Nephron (organoid): Measurements from ENCODE around the gene STK32B.

Experiments used
- H3K27ac Mint-ChIP-seq, 3 experiments: 2 replicates each; pipeline ENCODE4 v1.8.0; 2020; ENCODE audit warnings: mixed read lengths in 3 of 3, mild to moderate bottlenecking in 2 of 3, moderate library complexity in 1 of 3
- H3K27me3 Mint-ChIP-seq: 2 replicates; pipeline ENCODE4 v1.8.0; 2021; ENCODE audit warnings: low read depth, mild to moderate bottlenecking, moderate library complexity, mixed read lengths
- H3K36me3 Mint-ChIP-seq: 2 replicates; pipeline ENCODE4 v1.8.0; 2020; ENCODE audit warnings: low read depth, mixed read lengths
- H3K4me1 Mint-ChIP-seq: 2 replicates; pipeline ENCODE4 v1.8.0; 2020; ENCODE audit warnings: mixed read lengths
- H3K4me3 Mint-ChIP-seq, 3 experiments: 2 replicates each; pipeline ENCODE4 v1.8.0; 2020; ENCODE audit warnings: mild to moderate bottlenecking in 3 of 3, mixed read lengths in 3 of 3, moderate library complexity in 2 of 3
- H3K9me3 Mint-ChIP-seq: 2 replicates; pipeline ENCODE4 v1.8.0; 2020; ENCODE audit warnings: mixed read lengths
- CTCF ChIP-seq, 3 experiments: fragments of 200-600 bp; sonication (generic); IDR thresholded peaks; one replicate each; pipeline ENCODE4 v1.5.0; 2021; ENCODE audit warnings: antibody characterized with exemption in 3 of 3; ENCODE audit not compliant: unreplicated experiment in 3 of 3

The STK32B gene

GRCh38 chr4:5539584-5539983, 488.3 kb downstream of the STK32B start:
- no peaks in the 10 kb centered on the region for H3K4me1 Mint-ChIP-seq
- no peak overlapping the region for H3K4me3 Mint-ChIP-seq

GRCh38 chr4:5541169-5541568, 489.9 kb downstream of the STK32B start:
- Mint-ChIP-seq H3K4me3 (no peak overlapping the region), H3K4me1 (no peaks in the 10 kb centered on the region), H3K9me3 (peaks cover 3% of the 10 kb centered on the region), H3K36me3 (peaks cover 4% of the 10 kb centered on the region), H3K27ac (no peak overlapping the region), H3K27me3 (peaks cover 4% of the 10 kb centered on the region)
- no peak for TF ChIP-seq CTCF (IDR thresholded peaks at IDR 0.05; ENCODE audit: unreplicated experiment in 3 of 3)

More at GRCh38 chr4:5539584-5539983, 488.3 kb downstream of the STK32B start:
- Mint-ChIP-seq H3K36me3 (peaks cover 3% of the 10 kb centered on the region), H3K27ac (no peak overlapping the region), H3K27me3 (peaks cover 4% of the 10 kb centered on the region), H3K9me3 (no peaks in the 10 kb centered on the region)
- TF ChIP-seq CTCF (IDR thresholded peaks at IDR 0.05; ENCODE audit: unreplicated experiment in 3 of 3): no peak

GRCh38 chr4:5543681-5544080, 492.4 kb downstream of the STK32B start:
- TF ChIP-seq CTCF (IDR thresholded peaks at IDR 0.05; ENCODE audit: unreplicated experiment in 3 of 3): no peak
- H3K36me3 Mint-ChIP-seq: peaks cover 4% of the 10 kb centered on the region
- H3K4me3 Mint-ChIP-seq: no peak overlapping the region
- no peak overlapping the region for H3K27ac Mint-ChIP-seq
- H3K27me3 Mint-ChIP-seq: peaks cover 4% of the 10 kb centered on the region
- H3K9me3 Mint-ChIP-seq: peaks cover 3% of the 10 kb centered on the region
- H3K4me1 Mint-ChIP-seq: no peaks in the 10 kb centered on the region

- Mint-ChIP-seq H3K4me1 (no peaks in the 10 kb centered on the region), H3K4me3 (no peak overlapping the region), H3K36me3 (peaks cover 11% of the 10 kb centered on the region), H3K27ac (no peak overlapping the region), H3K9me3 (peaks cover 8% of the 10 kb centered on the region), H3K27me3 (peaks cover 4% of the 10 kb centered on the region)
- TF ChIP-seq CTCF (IDR thresholded peaks at IDR 0.05; ENCODE audit: unreplicated experiment in 3 of 3): no peak
Measured at GRCh38 chr4:5544762-5545161, 493.5 kb downstream of the STK32B start.

- no peak for TF ChIP-seq CTCF (IDR thresholded peaks at IDR 0.05; ENCODE audit: unreplicated experiment in 3 of 3)
- Mint-ChIP-seq H3K27me3 (peaks cover 4% of the 10 kb centered on the region), H3K9me3 (peaks cover 13% of the 10 kb centered on the region), H3K4me1 (no peaks in the 10 kb centered on the region), H3K27ac (no peak overlapping the region), H3K4me3 (no peak overlapping the region), H3K36me3 (peaks cover 16% of the 10 kb centered on the region)
Measured at GRCh38 chr4:5545271-5545670, 494.0 kb downstream of the STK32B start.

GRCh38 chr4:5547651-5548249, 496.5 kb downstream of the STK32B start:
- H3K4me1 Mint-ChIP-seq: no peaks in the 10 kb centered on the region
- peaks cover 35% of the 10 kb centered on the region for H3K36me3 Mint-ChIP-seq
- H3K27me3 Mint-ChIP-seq: peaks cover 2% of the 10 kb centered on the region
- no peak overlapping the region for H3K4me3 Mint-ChIP-seq
- H3K9me3 Mint-ChIP-seq: peaks cover 29% of the 10 kb centered on the region
- no peak for TF ChIP-seq CTCF (IDR thresholded peaks at IDR 0.05; ENCODE audit: unreplicated experiment in 3 of 3)
- no peak overlapping the region for H3K27ac Mint-ChIP-seq
